Epithelial cell of umbilical artery (primary cell): ENCODE results near the gene TOMM20. TPM values are rescaled to one million over a fixed set of nuclear protein-coding genes. Genes with fewer than 3 reads are reported as not detected.

Experiments used
- total RNA-seq: library from RNA; depleted of rRNA; stranded (reverse); fragments of >200 nt; gene quantifications from 2 replicates; pipeline ENCODE4 v1.2.3, GENCODE V29; 2014

TOMM20 gene
- total RNA-seq: 83.4 and 116 TPM in 2 replicates

DNA sequence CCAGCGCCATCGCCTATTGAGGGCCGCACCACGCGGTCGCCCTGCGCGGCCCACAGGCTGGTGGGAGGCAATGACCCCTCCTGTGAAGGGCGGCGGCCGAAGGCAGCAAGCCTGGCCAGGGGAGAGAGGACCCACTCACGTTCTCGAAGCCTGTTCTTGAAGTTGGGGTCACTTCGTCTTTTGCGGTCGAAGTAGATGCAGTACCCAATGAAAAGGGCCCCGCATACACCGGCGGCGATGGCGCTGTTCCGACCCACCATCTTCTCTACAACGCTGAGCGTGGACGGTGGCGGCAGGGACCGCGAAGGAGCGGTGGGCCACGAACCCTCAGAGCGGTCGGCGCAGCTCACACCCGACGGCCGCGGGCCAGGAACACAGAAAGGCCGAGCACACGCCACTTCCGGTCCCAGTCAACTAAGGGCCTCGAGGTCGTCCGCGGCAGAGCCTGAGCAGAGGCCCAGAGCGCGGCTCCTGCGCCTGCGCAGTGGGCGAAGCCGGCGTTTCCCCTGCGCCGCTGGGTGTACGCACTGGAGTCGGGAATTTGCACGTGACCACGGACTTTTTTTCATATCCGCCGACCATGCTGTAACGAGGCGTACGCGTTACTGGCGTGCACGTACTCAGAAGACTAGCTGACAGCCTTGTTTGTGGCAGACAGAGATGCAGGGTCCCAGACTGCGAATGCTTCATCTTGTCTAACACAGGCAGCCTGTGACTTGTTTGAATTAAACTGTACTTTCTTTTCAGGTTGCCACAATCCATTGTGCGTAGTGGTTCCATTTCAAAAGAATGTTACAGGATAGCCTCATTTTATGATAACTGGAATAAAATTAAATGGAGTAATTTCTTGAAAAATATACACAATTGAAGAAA lies at the start of gene TOMM20:
Gene TOMM20, minus strand, starts transcription at position 382 of the 873 bp plus-strand sequence. Its CDS starts 122 bp downstream, at position 260.

DNA sequence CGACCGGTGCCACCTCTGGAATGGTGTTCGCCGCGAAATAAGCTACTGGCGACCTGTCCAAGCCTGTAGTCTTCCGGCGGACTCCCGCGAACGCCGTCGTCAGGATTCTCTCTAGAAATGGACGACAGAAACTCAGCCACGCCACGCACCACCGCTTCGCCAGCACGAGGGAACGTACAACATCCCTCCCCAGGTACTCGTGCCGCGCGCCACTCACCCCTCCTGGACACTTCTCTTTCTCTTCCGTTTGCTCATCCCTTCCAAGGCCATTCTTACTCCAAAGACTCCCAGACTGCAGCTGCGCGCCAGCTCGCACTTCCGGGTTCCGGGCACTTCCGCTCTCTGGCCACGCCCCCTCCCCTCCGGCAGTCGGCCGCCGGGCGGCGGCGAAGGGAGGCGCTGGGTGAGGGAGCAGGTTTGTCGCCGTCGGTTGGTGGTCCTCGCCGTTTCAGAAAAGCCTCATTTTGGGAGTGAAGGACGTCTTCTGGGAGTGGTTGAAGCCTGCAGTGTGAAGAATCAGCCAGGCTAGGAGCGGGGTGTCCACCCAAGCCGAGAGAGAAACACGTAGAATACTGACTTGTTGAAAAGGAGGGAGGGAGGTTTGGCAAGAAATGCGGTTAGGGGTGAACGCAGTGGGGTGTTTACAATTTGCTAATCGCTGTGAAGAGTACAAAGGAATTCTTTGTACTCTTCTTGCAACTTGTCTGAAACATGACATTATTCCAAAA lies 32.5 kb upstream of the TOMM20 start, which contains the start of gene RBM34:
Gene RBM34, minus strand, starts transcription at position 294 of the 728 bp plus-strand sequence. Its CDS starts 24 bp downstream, at position 270.

Other genes with a start within 250 kb of the TOMM20 start
- gene RBM34, start 32.4 kb upstream of the TOMM20 start, total RNA-seq: 60.7 and 79.9 TPM in 2 replicates
- 32.2 and 39.2 TPM in 2 replicates for gene ARID4B, start 199.3 kb upstream of the TOMM20 start, total RNA-seq
- 18.1 and 22.7 TPM in 2 replicates for gene GGPS1, start 199.7 kb upstream of the TOMM20 start, total RNA-seq
- gene TBCE, start 238.6 kb upstream of the TOMM20 start, total RNA-seq: 22.4 and 35.1 TPM in 2 replicates